Measurements from ENCODE around the gene CHTF18. TPM values are rescaled to one million over a fixed set of nuclear protein-coding genes. Genes with fewer than 3 reads are reported as not detected.
"Not testable (repeated sequence)": the region's sequence is repeated elsewhere in the genome, so short reads cannot be mapped to it uniquely, and the experiment has no call there.

CHTF18 gene
- total and polyA plus RNA-seq, 2 of the 4 experiments (the other 2 are of a cell fraction), result 3.2 to 21.4 TPM

GRCh38 chr16:819336-820043 lies 31.1 kb downstream of the CHTF18 start:
- dilution Hi-C loops (cut with HindIII; ENCODE audit: low sequenced_read_pairs, unreplicated experiment) (no loop called here), intact Hi-C loops (cut with micrococcal nuclease) (no loop called here), in situ Hi-C loops (cut with MboI; ENCODE audit: low sequenced_read_pairs) (loop anchor here (25.0 kb wide), 1 partner anchor 393 kb away; no protein-coding TSS in a partner anchor)
- H3K79me1 ChIP-seq (ENCODE audit: low read depth in 1 of 2, low read length in 2 of 2), result no peaks in the 10 kb centered on the region
- no peak overlapping the region for H4K91ac ChIP-seq (ENCODE audit: insufficient read depth, low read depth, low read length)
- H4K5ac ChIP-seq (ENCODE audit: low read depth, low read length), result no peak overlapping the region
- no peak overlapping the region; the same call in 1 of the 2 replicates for H3K56ac ChIP-seq (ENCODE audit: extremely low read depth, insufficient read depth, low read length)
- ChIA-PET POLR2A (ENCODE audit: unreplicated experiment) (no interaction called here), CTCF (no interaction called here)
- H3K14ac ChIP-seq (replicated peaks; ENCODE audit: low read depth, low read length), result no peak overlapping the region
- TF ChIP-seq USF2 (IDR thresholded peaks at IDR 0.05; ENCODE audit: low read depth, low read length) (no peak), RAD21 (IDR thresholded peaks at IDR 0.05; ENCODE audit: low read length) (no peak), POLR2A (IDR thresholded peaks at IDR 0.05; ENCODE audit: low read depth, low read length) (no peak), FOS (IDR thresholded peaks at IDR 0.05; ENCODE audit: low read depth, low read length) (no peak)
- H3K27ac ChIP-seq (ENCODE audit: insufficient read depth, low read length), result no peak overlapping the region
- H3K27me3 ChIP-seq (ENCODE audit: control insufficient read depth, insufficient read depth, low read length), result peaks cover 32% of the 10 kb centered on the region
- no peak overlapping the region for H4K8ac ChIP-seq (ENCODE audit: low read depth in 2 of 2, low read length in 2 of 2)
- DNase-seq (no peak), ATAC-seq (ENCODE audit: low read depth) (no peak)
- H3K9me3 ChIP-seq (ENCODE audit: control insufficient read depth, insufficient read depth, low read length), result no peaks in the 10 kb centered on the region; the same call in 1 of the 2 replicates
- no peak overlapping the region for H2AK5ac ChIP-seq (ENCODE audit: low read depth, low read length)
- WGBS, 2 experiments (ENCODE audit: extremely low coverage in 2 of 2, insufficient read length in 1 of 2), result 66% methylated on average over 14 of the region's 23 CpGs; no CpG with 5 or more reads in 1 of the 2 experiments
- H2BK120ac ChIP-seq (ENCODE audit: low read depth, low read length), result no peak overlapping the region
- no peaks in the 10 kb centered on the region for H3K36me3 ChIP-seq (ENCODE audit: control insufficient read depth, insufficient read depth, low read length)
- no peaks in the 10 kb centered on the region for H4K20me1 ChIP-seq (ENCODE audit: insufficient read depth, low read length)
- H3K9ac ChIP-seq (ENCODE audit: low read depth, low read length), result no peak overlapping the region
- H3K18ac ChIP-seq (ENCODE audit: low read depth, low read length), result no peak overlapping the region
- H2BK15ac ChIP-seq (ENCODE audit: low read depth, low read length), result no peak overlapping the region
- no peak overlapping the region for H2AFZ ChIP-seq (replicated peaks; ENCODE audit: low read length, poor library complexity)
- no peak overlapping the region for H3K4ac ChIP-seq (ENCODE audit: low read depth, low read length)
- no peak overlapping the region for H2AK9ac ChIP-seq (replicated peaks; ENCODE audit: low read depth, low read length, poor library complexity)
- H2BK20ac ChIP-seq (ENCODE audit: low read depth, low read length), result no peak overlapping the region
- no peaks in the 10 kb centered on the region for H3K4me1 ChIP-seq (ENCODE audit: control insufficient read depth, insufficient read depth, low read length)
- H3K23ac ChIP-seq (ENCODE audit: low read depth, low read length), result no peak overlapping the region
- no peak overlapping the region for H3K4me3 ChIP-seq (ENCODE audit: insufficient read depth, low read depth, low read length)
- no TSS peak for BruUV-seq (replicated peaks)
- no peak overlapping the region for H3K4me2 ChIP-seq (ENCODE audit: low read depth, low read length)
- no peak overlapping the region for H2BK5ac ChIP-seq (ENCODE audit: low read depth, low read length, poor library complexity, severe bottlenecking)
- no peaks in the 10 kb centered on the region for H3K9me1 ChIP-seq (ENCODE audit: insufficient read depth, low read length)

DNA sequence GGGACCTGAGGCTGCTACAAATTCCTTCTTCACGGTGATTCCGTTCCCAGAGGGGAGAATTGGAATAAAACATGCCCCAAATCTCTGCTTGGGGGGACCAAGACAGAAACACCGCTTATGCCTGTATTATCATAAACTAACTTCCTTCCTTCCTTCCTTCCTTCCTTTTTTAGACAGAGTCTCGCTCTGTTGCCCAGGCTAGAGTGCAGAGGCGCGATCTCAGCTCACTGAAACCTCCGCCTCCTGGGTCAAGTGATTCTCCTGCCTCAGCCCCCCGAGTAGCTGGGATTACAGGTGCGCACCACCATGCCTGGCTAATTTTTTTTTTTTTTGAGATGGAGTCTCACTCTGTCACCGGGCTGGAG lies 31.6 kb downstream of the CHTF18 start:
- dilution Hi-C loops (cut with HindIII; ENCODE audit: low sequenced_read_pairs, unreplicated experiment); H2AK5ac ChIP-seq (ENCODE audit: low read depth, low read length); H3K56ac ChIP-seq (ENCODE audit: extremely low read depth, insufficient read depth, low read length); H4K91ac ChIP-seq (ENCODE audit: insufficient read depth, low read depth, low read length); H2AFZ ChIP-seq (replicated peaks; ENCODE audit: low read length, poor library complexity); DNase-seq; H3K79me1 ChIP-seq (ENCODE audit: low read depth in 1 of 2, low read length in 2 of 2); POLR2A ChIA-PET (ENCODE audit: unreplicated experiment); H3K9ac ChIP-seq (ENCODE audit: low read depth, low read length); ATAC-seq (ENCODE audit: low read depth); H3K4me1 ChIP-seq (ENCODE audit: control insufficient read depth, insufficient read depth, low read length); H2BK20ac ChIP-seq (ENCODE audit: low read depth, low read length); H4K8ac ChIP-seq (ENCODE audit: low read depth in 2 of 2, low read length in 2 of 2); H3K4me3 ChIP-seq (ENCODE audit: insufficient read depth, low read depth, low read length); H3K18ac ChIP-seq (ENCODE audit: low read depth, low read length); H4K5ac ChIP-seq (ENCODE audit: low read depth, low read length); H3K23ac ChIP-seq (ENCODE audit: low read depth, low read length); intact Hi-C loops (cut with micrococcal nuclease); H2AK9ac ChIP-seq (replicated peaks; ENCODE audit: low read depth, low read length, poor library complexity); H3K4ac ChIP-seq (ENCODE audit: low read depth, low read length); CTCF ChIA-PET; H3K9me1 ChIP-seq (ENCODE audit: insufficient read depth, low read length); H2BK15ac ChIP-seq (ENCODE audit: low read depth, low read length); H3K14ac ChIP-seq (replicated peaks; ENCODE audit: low read depth, low read length); H3K36me3 ChIP-seq (ENCODE audit: control insufficient read depth, insufficient read depth, low read length); H3K27ac ChIP-seq (ENCODE audit: insufficient read depth, low read length); H2BK120ac ChIP-seq (ENCODE audit: low read depth, low read length); H4K20me1 ChIP-seq (ENCODE audit: insufficient read depth, low read length); H3K4me2 ChIP-seq (ENCODE audit: low read depth, low read length); H2BK5ac ChIP-seq (ENCODE audit: low read depth, low read length, poor library complexity, severe bottlenecking); H3K9me3 ChIP-seq (ENCODE audit: control insufficient read depth, insufficient read depth, low read length); BruUV-seq (replicated peaks): not testable (repeated sequence)
- in situ Hi-C loops (cut with MboI; ENCODE audit: low sequenced_read_pairs), result loop anchor here (25.0 kb wide), 1 partner anchor 392 kb away; no protein-coding TSS in a partner anchor
- peaks cover 37% of the 10 kb centered on the region for H3K27me3 ChIP-seq (ENCODE audit: control insufficient read depth, insufficient read depth, low read length)
- 93% methylated on average over 4 of the region's 10 CpGs; no CpG with 5 or more reads in 1 of the 2 experiments for WGBS, 2 experiments (ENCODE audit: extremely low coverage in 2 of 2, insufficient read length in 1 of 2)
